Hematopoietic multipotent progenitor cell treated with erythropoietin and hydrocortisone succinate and interleukin-3 and kit ligand, for 17 days (in vitro differentiated cells): ENCODE results near the gene TSPAN11.
"Not testable (repeated sequence)": the region's sequence is repeated elsewhere in the genome, so short reads cannot be mapped to it uniquely, and the experiment has no call there.

Source experiments
- DNase-seq: peaks from one replicate; pipeline ENCODE4 v3.0.0-alpha.2; 2015; ENCODE audit warnings: low spot score

Gene TSPAN11, protein sequence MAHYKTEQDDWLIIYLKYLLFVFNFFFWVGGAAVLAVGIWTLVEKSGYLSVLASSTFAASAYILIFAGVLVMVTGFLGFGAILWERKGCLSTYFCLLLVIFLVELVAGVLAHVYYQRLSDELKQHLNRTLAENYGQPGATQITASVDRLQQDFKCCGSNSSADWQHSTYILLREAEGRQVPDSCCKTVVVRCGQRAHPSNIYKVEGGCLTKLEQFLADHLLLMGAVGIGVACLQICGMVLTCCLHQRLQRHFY

DNA sequence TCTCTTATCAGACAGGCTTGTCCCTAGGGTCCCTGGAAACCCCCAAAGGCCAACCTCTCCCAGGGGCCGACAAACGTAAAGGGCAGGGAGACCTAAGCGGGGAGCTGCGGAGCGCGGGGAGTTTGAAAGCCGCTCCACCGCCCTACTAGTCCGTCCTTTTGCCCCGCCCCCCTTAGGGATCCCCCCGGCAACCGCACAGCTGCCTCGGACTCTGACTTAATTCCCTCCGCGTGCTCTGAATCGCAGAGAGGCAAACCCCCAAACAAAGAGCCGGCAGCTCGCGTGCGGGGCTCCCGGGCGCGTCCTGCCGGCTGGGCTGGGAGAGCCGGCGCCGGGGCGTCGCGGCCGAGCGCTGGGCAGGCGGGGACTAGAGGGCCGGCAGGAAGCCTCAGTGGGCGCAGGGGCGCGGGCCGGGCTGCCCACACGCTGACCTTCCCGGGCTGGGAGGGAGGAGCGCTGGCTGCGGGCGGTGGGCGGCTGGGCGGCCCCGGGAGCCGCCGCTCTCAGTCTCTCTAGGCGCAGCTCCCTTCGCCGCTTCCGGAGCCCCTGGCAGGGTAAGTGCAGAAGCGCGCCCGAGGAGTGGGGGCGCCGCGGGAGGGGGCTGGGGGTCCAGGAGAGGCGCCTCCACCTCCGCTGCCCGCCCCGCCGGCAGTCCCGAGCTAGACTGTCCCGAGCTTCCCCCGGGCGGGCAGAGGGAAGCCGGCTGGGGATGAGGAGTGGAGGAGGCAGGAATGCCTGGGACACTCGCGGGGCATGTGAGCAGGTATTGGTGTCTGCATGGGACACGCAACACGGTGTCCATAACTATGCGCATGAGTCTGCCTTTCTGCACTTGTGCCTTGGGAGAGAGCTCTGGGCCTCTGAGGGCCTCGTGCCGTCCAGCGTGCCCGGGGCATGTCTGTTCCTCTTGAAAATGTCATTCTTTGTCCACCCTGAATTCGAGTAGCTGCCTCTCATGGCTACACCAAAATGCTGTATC is at the start of gene TSPAN11:
Gene TSPAN11, plus strand, starts transcription at position 506 of the 979 bp plus-strand sequence. CDS start 27,244 bp downstream, outside the sequence.
- no peak for DNase-seq

DNA sequence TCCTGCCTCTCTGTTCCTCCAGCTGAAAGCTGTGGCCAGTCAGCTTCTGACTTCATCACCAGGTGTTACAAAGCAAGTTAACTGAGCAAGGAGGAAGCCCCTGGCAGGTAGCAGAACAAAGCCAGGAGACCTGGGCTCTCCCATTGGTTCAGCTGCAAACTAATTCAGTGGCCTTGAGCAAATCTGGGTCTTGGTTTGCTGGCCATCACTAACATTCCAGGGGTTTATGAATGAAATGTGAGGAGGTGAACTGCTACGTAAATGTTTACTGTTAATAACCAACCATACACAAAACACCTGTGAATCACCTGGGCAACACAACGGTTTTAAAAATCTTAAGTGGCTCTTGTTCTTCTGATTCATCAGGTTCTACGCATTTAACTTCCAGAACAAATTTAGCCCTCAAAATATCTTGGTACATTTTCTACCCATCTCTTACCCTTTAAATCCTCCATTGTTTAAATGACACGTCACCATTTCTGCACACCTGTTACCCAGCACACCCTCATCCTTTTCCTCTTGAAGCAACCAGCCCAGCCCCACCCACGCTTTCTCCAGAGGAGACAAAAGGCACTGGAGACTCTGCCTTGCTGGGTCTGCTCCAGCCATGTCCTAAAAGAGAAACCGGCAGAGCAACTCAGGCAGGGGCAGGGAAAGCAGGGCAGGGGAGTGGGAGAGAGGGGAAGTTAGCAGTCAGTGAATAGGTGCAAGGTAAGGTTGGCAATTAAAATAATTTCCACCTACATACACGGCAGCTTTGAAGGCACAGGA is 49.3 kb upstream of the TSPAN11 start:
- DNase-seq: no peak

DNA sequence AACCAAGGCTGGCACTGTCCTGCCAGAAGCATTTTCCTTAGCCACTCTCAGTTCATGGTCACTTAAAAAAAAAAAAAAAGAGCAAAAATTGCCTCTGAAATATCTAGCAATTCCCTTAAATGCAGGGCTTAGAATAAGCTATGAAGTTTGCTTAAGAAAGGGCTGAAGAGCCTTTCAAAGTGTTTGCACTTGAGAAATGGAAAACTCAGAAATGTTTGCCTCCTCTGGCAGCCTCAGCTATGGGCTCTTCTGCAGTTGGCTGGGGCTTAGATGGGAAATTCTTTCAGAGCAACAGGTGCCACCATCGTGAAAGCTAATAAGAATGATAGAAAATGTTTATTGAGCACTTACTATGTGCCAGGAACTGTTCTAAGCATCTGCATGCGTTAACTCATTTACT is 48.5 kb upstream of the TSPAN11 start:
- DNase-seq: no peak

DNA sequence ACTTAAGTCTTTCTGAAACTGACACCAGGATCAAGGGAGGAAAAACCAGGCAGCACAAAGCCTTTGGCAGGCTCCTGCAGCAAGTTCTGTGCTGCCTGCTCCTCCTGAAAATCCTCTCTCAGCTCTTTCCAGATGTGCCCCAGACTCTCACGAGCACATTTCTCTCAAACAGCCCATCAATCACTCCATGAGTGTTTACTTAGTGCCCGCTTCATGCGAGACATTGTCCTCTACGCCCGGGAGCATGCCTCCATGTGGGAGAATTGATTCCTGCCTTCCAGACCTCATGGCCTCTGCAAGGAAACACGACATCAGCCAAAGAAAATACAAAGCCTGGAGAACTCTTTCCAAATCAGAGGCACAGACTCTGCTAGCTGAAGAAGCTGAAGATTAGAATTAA is 46.5 kb upstream of the TSPAN11 start:
- DNase-seq: no peak

DNA sequence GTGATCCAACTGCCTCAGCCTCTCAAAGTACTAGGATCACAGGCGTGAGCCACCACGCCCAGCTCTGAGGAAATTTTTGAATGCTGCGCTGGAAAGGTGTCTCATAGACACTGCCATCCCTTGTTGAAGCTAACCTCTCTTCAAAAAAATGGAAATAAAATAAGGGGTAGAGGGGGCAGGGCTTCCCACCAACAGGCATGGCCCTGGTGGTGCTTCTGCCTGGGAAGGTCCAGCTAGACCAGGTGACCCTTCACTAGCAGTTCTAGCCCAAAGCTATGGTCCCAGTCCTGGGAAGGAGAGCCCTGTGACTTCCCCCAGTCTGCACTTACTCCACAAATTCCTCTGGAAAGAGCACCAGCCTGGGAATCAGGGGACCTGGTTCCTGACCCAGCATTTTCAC is 45.7 kb upstream of the TSPAN11 start:
- DNase-seq: no peak

DNA sequence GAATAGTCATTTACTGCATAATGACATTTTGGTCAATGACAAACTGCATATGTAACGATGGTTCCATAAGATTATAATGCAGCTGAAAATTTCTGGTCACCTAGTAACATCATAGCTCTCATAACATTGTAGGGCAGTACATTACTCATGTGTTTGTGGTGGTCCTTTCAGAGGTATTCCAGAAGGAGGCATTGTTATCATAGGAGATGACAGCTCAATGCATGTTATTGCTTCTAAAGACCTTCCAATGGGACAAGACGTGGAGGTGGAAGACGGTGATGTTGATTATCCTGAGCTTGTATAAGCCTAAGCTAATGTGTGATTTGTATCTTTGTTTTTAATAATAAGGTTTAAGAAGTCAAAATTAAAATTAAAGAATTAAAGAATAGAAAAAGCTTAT is 43.8 kb upstream of the TSPAN11 start:
- no peak for DNase-seq

DNA sequence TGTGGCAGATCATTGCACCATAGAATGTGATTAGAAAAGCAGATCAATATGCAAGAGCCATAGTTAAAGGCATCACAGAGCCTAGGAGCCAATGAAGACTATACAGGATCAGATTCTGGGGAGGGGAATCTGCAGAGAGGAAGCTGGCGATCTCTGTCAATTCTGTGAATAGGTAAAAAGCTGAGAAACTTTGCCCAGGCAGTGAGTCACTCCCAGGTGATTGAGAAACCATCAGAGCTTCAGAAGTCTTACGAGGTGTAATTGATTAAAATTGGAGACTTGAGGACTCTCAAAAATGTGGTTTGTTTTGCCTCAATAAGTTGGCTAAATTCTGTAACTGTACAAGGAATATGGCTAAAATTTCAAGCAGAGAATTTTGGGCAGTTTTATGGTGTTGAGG is 41.7 kb upstream of the TSPAN11 start:
- no peak for DNase-seq

DNA sequence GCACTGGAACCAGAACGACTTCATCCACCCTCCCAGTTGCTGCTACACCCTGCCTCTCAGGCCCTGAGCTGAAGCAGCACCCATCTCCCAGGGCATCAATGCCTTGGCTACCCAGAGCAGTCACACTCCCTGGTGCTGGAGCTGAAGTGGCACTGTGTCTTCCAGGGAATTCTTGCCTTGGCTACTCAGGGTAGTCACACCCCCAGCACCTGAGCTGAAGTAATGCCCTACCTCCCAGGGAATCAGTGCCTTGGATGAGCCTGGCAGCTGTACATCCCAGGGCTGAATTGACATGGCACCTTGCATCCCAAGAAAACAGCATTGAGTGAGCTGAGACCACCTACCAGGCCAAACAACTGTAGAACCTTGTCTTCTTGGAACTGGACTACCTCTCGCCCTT is 41.2 kb upstream of the TSPAN11 start:
- DNase-seq: no peak

DNA sequence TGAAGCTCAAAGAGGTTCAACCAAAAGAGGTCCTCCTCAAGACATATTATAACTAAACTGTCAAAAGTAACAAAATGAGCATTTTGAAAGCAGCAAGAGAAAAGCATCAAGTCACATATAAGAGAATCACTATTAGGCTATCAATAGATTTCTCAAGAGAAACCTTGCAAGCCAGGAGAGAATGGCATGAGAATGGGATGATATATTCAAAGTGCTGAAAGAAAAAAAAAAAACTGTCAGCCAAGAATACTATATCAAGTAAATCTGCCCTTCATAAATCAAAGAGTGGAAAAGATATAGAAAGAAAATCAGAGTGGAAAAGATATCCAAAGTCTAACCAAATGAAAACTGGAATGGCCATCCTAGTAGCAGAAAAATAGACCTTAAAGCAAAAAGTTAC is 39.3 kb upstream of the TSPAN11 start:
- DNase-seq: no peak

DNA sequence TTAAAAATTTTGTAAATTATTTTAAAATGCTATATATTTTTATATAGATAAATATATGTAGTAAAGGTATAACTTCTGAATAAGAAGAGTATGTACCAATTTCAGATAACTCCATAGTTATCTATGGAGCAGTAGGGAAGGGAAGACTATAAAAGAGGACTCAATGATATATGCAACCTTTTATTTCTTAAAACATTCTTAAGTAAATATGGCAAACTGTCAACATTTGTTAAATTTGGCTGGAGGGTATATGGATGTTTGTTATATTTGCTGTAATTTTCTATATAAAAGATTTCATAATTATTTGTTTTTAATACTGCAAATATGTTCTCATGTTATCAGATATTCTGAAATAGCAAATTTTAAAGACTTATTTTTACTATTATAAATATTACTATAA is 38.3 kb upstream of the TSPAN11 start:
- DNase-seq: no peak

DNA sequence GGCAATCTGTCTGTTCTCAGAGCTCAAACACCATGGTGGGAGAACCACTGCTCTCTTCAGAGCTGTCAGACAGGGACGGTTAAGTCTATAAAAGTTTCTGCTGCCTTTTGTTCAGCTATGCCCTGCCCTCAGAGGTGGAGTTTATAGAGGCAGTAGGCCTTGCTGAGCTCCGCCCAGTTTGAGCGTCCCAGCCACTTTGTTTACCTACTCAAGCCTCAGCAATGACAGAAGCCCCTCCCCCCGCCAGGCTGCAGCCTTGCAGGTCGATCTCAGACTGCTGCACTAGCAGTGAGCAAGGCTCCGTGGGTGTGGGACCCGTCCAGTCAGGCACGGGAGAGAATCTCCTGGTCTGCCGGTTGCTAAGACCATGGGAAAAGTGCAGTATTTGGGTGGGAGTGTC is 32.0 kb upstream of the TSPAN11 start:
- DNase-seq: not testable (repeated sequence)

DNA sequence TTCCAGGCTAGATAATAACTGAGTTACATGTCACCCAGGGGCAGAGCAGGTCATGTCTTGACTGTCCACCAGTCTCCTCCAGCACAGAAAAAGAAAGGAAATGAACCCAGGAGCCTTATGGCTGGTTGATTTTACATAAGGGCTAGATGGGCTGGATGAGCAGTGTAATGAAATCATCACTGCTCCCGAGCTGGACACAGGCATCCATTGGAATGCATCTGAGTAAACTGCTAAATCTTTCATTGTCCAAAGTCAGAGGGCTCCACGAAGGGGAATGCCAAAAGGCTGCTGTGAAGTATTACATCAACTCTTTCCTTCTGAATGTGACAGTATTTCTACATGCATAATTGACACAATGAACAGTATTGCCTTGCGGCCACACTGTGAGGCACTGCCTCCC is 30.1 kb upstream of the TSPAN11 start:
- DNase-seq: no peak

DNA sequence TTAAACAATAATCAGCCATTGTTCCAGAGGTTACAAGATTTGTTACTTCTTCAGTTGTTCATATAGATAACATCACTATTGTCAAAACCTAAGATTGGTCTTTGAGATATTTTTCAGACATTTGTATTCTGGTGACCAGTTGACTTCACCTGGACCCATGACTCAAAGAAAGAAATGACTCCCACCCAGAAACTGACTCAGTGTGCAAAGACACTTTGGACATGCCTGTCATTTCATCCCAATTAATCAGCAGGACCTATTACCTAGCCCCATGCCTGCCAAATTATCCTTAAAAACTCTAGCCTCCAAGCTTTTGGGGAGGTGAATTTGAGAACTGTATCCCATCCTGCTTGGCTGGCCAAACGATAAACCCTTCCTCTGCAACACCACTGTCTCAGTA is 27.7 kb upstream of the TSPAN11 start:
- DNase-seq: no peak

DNA sequence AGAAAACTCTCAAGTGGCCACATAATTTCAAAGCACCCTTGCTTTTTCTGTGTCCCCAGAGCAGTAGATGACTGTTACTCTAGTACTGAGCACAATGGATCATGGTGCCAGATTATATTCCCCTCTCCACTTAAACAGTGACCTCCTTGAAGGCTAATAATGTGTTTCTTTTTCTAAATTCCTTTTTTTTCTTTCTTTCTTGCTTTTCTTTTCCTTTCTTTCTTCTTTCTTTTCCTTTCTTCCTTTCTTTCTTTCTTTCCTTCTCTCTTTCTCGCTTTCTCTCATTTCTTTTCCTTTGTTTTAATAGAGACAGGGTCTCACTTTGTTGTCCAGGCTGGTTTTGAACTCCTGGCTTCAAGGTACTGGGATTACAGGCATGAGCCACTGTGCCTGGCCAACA is 26.2 kb upstream of the TSPAN11 start:
- no peak for DNase-seq

DNA sequence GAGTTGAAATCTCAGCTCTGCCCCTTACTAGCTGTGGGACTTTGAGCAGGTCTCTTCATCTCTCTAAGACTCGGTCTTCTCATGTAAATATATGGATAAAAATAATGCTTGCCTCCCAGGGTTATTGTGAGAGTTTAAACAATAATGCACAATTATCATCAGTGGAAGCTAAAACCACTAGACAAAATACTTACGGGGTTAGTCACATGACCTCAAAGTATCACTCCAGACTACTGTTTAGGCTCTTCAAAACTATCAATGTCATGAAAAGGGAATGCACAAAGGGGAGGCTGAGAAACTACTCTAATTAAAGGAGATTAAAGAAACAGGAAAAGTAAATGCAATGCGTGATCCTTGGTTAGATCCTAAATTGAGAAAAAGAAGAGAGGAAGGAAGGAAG is 24.5 kb upstream of the TSPAN11 start:
- no peak for DNase-seq

DNA sequence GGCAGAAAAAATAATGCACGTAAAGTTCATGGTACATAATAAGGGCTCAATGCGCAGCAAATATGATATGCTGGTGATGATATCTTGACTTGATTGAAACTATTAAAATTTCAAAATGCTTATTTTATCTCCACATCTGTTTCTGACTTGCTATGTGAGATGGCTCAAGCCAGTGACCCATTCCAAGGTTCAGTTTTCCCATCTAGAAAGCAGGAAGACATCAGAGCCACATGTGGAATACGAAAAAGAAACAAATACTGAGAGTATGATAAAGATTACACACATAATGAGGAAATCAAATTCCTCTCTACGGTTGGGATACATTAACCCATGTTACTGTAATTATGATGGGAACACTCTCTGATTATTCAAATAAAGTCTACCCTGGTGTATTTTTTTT is 24.0 kb upstream of the TSPAN11 start:
- DNase-seq: no peak

DNA sequence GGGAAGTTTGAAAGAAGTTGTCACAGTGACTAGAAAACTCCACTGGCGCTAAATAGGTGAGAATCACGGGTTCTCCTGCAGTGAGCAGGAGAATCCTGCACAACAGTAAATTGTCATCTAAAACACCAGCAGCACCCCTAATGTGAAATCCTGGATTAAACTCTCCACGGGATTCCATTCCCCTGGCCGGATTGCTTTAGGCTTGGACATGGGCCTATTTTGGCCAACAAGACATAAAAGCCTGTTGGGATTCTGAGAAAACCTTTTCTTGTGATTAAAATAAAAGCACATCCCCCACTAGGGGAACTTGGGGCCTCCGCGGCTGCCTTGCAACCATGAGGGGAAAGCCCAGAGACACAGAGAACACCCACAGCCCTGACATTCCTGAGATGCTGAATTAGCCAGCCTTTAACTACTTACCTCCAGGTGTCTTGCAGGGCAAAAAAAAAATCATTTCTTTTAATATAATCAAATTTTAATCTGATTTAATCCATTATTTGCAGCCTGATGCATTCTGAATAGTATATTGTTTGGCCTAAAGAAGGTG is 21.0 kb upstream of the TSPAN11 start:
- DNase-seq: no peak

DNA sequence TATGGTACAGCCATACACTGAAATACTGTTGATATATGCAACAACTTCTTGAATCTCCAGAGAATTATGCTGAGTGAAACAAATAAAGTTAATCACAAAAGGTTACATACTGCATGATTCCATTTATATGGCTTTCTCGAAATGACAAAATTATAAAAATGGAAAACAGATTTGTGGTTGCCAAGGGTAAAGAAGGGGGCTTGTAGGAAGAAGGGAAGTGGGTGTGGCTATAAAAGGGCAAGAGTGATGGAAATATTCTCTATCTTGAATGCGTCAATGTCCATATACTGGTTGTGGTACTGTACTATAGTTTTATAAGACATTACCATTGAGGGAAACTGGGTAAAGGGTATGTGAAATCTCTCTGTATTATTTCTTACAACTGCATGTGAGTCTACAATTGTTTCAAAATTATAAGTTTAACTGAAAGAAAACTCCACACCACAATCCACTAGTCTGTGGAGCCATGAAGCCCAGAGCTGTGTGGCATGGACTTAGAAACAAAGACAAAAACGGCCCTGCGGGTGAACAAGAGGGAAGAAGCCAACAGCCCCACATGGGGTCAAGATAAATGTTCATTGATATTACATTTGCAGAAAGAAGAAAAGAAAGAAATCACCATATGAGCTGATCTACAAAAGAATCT is 18.3 kb upstream of the TSPAN11 start:
- DNase-seq: no peak

DNA sequence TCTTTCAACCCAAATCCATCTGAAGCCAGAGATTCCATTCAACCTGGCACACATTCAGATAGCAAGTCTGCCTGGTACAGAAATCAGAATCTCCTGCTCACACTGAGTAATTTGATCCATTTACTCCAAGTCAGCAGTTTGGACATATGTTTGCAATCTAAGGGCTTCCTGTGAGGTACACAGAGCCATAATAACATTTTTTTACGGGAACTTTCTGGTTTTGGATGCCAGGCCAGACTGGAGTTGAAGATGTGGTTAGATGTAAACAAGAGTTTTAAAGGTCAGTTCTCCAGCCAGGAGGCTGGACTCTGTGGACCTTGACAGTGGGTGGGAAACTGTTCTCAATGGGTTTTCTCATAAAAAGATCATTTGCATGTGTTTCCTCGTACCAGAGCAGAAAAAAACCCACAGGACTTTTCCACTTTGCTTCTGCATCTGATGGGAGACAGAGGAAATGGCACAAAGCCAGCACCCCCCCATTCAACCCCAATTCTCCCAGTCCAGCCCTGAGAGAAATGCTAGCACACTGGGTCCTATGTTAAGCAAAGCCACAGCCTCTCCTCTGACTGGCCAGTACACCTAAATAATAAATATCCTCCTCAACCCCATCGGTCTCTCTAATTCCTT is 17.7 kb upstream of the TSPAN11 start:
- DNase-seq: no peak

DNA sequence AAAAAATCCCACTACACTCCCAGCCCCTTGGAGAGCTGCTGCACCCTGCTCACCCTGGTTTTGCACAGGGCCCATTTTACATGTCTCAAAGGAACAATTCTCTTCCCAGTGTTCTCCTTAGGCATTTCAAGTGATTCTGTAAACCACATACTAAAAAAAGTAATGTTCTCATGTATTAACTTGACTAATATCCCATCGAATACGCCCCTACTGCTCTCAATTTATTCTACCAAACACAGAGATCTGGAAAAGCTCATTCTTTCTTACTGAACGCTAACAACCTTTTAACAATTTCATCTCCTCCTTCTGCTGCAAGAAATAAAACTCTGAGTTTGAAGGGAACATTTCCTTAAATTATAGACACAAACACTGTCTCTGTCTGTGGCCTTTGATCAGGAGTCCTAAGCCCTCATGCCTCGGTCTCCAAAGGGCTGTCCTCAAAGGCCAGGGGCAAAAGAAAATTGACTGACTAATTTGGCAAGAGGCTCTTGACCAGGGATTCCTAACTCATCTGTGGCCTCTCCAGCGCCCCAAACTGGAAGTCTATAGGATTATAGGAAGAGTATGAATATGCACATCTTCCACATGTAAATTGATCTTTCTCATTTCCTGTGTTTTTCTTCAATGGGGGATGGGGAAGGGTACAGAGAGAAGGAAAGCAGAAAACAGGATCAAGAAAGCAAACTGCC is 17.1 kb upstream of the TSPAN11 start:
- no peak for DNase-seq

DNA sequence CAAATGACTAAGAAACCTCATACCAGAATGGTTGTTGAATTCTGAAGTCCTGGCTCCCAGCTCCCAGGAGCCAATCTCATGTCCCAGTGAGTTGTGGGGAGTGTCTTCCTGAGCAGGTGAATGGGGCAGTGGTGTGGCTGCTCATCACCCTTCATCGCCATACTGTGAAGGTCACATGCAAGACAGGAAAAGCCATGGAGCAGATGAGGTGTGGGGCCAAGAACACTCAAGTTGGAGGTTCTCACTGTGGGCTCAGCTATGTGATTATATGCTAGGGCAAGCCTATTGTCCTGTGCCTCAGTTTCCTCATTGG is 16.6 kb upstream of the TSPAN11 start:
- no peak for DNase-seq
